OCI-LY1 (cell line): ENCODE results near the gene ARL15.

Experiments
- EZH2 ChIP-seq: fragments of 200-600 bp; sonication (generic), shearing (Covaris generic); IDR thresholded peaks from 2 replicates; pipeline ENCODE4 v1.8.0; 2017; ENCODE audit warnings: borderline replicate concordance, mixed run types, mild to moderate bottlenecking, antibody characterized with exemption, low read length, moderate library complexity, mixed read lengths
- TF ChIP-seq, protein P1 (sequence below): fragments of 200-600 bp; sonication (generic), shearing (Covaris generic); IDR thresholded peaks from 2 replicates; pipeline ENCODE4 v1.5.1; 2017; ENCODE audit warnings: mild to moderate bottlenecking, antibody characterized with exemption, low read length, moderate library complexity, mixed read lengths

DNA sequence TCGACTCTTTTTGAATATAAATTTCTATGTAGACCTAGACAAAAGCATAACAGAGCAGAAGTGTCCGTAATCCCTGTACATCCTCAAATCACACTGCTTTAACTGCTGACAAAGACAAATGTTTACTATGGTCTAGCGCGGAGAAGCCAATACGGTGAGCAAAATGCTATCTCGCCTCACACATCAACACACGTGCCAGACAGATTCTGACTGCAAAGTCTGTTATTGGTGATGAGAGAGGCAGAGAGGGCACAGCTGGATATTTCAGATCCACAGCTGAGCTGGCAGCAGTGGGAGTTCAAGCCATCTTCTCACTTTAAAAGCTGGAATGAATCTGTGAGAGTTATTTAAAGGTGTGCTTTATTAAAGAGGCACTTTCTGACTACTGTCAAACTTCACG, 124.3 kb downstream of the ARL15 start:
- TF ChIP-seq, protein P1, sequence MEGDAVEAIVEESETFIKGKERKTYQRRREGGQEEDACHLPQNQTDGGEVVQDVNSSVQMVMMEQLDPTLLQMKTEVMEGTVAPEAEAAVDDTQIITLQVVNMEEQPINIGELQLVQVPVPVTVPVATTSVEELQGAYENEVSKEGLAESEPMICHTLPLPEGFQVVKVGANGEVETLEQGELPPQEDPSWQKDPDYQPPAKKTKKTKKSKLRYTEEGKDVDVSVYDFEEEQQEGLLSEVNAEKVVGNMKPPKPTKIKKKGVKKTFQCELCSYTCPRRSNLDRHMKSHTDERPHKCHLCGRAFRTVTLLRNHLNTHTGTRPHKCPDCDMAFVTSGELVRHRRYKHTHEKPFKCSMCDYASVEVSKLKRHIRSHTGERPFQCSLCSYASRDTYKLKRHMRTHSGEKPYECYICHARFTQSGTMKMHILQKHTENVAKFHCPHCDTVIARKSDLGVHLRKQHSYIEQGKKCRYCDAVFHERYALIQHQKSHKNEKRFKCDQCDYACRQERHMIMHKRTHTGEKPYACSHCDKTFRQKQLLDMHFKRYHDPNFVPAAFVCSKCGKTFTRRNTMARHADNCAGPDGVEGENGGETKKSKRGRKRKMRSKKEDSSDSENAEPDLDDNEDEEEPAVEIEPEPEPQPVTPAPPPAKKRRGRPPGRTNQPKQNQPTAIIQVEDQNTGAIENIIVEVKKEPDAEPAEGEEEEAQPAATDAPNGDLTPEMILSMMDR = no peak
- no peak for TF ChIP-seq EZH2
